DMS153 (cell line): ENCODE results near the gene DYDC2.

ENCODE experiments used
- DNase-seq: peaks from one replicate; lab custom pipeline; 2025; lab: John Stamatoyannopoulos, UW

The DYDC2 gene

DNA sequence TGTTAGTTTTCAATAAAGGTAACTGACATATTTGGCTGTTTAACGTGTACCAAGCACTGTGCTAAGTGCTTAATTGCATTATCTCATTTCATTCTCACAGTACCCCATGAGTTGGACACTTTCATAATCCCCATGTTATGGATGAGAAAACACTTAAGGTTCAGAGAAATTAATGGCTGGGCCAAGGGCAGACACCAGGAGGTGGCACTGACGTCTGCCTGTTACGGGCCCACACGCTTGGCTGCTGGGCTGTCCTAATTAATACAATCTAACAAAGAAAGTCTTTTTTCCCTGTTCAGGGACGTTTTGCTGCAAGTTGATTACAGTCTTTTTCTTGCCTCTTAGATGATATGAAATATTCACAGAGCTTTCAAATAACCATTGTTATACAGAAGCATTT, 16.1 kb downstream of the DYDC2 start:
- no peak for DNase-seq

DNA sequence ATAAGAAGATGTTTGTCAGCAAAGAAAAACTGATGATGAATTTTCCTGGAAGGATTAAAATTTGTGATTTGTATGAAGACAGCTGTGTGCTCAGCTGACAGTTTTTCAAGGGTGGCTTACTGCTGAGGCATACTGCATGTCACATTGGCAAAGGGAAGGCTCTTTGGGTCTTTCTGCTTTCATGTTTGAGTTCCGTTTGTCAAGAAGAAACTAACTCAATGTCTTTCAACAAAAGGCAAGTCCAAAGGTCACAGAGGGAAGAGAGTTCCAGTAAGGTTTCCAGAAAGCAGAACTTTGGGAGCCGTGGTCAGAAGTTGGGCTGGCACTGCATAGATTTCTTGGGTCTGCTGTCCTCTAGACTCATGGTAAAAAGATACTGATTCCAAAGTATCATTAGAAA, 16.9 kb downstream of the DYDC2 start:
- DNase-seq = no peak

DNA sequence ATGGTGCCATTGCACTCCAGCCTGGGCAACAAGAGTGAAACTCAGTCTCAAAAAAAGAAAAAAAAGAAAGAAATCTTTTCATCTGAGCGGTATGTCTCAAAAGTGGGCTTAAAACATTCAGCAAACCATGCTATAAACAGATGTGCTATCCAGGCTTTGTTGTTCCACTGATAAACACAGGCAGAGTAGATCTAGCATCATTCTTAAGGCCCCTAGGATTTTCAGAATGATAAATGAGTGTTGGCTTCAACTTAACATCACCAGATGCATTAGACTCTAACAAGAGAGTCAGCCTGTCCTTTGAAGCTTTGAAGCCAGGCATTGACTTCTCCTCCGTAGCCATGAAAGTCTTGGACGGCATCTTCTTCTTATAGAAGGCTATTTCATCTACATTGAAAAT, 23.1 kb downstream of the DYDC2 start:
- no peak for DNase-seq

DNA sequence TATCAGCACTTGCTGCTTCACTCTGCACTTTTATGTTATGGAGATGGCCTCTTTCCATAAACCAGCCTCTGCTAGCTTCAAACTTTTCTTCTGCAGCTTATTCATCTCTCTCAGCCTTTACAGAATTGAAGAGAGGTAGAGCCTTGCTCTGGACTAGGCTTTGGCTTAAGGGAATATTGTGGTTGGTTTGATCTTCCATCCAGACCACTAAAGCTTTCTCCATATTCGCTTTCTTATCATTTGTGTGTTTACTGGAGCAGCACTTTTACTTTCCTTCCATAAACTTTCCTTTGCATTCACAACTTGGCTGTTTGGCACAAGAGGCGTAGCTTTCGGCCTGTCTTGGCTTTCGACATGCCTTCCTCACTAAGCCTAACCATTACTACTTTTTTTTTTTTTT, 23.6 kb downstream of the DYDC2 start:
- DNase-seq = no peak

DNA sequence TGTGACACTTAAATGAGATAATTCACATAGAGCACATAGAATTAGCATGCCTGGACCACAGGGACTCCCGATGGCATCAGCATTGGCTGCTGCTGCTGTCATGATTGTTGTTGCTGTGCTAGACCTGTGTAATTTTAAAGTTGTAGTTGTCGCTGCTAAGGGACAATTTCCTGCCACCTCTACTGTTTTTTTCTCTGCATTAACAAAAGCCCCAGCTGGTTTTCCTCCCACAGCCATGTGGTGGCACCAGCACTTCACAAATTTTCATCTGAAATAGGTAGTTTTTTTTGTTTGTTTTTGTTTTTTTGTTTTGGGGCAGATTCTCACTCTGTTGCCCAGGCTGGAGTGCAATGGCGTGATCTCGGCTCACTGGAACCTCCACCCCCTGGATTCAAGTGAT, 26.4 kb downstream of the DYDC2 start:
- peak; percentile 9 for DNase-seq

DNA sequence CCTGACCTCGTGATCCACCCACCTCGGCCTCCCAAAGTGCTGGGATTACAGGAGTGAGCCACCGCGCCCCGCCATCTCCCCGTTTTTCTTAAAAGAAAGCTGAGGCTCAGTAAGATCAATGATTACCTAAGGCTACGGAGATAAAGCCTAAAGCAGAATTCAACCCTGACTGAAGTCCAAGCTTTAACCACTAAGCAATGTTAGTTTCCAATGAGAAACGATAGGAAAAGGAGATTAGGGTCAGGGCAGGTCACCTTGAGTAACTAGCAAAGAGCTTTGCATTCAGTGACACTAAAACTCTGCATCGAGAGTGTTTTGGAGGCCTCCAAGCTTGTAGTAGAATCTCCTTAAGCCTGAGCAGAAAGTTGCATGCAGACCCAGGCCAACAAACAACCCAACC, 34.2 kb downstream of the DYDC2 start:
- no peak for DNase-seq

DNA sequence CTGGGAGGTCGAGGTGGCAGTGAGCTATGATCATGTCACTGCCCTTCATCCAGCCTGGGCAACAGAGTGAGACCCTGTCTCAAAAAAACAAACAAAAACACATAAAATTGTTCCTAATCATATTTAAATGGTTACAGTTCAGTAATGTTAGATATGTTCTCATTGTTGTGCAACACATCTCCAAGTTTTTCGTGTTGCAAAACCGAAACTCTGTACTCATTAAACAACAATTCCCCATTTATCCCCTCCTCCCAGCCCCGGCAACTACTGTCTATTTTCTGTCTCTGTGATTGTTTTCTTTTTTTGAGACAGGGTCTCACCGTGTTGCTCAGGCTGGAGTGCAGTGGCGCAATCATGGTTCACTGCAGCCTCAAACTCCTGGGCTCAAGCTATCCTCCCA, 35.7 kb downstream of the DYDC2 start:
- DNase-seq = no peak

DNA sequence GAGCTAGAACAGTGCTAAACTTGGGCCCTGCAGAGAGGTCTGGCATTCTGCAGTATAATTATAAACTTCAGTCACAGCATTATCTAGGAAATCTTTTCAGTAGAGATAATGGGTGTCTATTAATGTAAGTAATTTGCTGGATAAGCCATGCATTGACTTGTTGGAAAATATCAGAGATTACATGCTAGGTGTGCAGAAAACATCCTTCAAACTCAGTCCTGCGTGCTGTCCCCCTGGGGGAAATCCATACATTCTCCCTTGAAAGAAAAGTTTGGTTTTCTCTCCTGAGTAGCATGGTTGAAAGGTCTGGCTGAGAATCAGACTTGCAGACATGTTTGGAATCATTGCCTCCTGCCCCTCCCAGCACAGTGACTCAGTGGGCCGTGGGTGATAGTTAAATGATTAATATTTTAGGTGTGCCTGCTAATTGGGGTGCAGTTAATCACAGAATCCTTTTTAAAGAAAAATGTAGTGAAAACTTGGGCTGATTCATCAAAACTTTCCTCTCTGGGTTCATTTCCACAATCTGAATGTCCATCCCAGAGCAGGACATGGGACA, 37.9 kb downstream of the DYDC2 start:
- DNase-seq = no peak

DNA sequence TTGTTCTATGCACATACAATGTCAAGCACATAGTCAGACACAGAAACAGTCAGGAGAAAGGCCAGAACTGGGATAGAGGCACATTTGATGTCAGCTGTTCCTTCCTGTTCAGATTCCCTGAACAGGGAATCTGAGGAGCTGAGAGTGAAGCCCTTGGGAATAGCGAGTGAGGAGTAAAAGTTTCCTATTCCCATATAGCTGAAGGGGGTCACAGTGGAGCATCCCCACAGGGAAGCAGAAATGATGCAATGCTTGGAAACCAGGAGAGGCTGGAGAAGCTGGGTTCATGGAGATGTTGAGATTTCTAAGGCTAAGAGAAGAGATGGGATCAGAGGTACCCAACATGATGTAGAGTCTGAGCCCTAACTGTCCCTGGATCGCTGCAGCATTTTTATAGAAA, 40.4 kb downstream of the DYDC2 start:
- DNase-seq = no peak

DNA sequence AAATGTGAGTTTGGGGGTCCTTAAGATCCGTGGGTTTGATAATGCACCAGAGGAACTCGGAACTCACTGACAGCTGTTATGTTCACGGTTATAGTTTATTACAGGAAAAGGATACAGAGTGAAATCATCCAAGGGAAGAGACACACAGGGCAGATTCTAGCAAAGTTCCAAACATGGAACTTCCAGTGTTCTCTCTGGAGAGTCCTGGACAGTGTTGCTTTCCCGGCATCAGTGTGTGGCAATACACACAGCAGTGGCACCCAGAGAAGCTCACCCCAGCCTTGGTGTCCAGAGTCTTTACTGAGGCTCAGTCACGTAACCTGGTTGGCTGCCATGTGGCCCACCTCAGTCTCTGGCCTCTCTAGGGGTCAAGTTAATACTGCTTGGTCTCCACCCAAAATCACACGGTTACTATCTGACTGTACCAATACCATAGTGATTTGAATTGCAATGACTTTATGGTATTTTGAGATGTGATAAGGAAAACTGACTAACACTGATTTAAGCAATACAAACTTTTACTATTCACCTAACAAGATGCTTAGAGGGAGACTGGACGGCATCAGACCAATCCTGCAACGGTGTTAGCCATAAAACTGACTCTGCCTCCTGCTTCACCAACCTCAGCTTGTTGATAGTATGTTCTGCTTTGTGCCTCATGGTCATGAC, 43.7 kb downstream of the DYDC2 start:
- DNase-seq = no peak

DNA sequence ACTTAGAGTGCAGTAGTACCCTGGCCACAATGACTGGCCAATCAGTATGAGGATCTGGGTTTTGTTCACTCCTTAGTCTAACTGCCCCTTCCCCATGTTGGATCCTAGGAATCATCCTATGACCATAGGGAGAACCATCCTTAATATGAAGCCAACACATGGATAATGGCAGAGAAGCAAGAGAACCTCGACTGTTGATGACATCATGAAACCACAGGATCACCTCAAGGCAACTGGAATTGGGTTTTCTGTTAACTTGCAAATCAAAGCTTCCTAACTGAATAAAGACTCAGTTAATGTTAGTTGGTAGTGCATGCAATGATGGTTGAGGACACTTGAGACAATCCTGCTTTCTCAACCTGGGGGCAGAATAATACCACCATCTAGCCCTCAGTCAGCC, 48.5 kb downstream of the DYDC2 start:
- no peak for DNase-seq

DNA sequence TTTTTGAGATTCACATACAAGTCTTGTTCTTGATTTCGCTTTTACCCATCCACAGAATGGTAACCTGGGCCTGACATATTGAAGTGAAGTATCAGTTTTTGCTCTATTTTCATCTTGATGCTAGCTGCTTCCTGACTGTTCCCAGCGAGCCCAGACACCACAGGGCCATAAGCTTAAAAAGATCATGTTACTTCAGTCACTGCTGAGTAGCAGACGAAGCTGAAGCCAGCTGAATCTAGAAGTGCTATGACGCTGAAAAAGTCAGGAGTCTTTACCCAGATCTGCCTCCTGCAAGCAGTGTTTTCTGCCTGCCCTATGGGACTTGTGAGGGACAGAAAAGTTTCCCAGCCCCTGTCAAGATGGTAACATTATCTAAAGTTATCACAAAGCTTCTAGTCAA, 49.0 kb downstream of the DYDC2 start:
- no peak for DNase-seq

DNA sequence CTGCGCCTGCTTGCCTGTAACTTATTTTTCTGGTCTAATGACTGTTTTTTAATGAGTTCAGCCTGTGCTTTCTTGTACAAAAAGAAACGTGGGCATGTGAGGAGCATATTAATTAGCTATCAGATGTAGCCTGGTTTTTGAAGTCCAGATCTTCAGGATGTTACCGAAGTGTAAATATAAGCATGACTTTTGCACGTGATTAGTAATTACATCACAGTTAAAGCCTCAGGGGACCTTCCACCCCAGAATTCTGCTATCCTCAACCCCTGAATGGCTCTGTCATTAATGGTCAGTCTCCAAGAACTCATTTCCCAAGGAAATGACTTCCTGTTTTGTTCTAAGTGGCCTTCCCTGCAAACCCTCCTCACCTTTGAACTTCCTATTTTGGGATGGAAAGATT, 49.6 kb downstream of the DYDC2 start:
- no peak for DNase-seq

DNA sequence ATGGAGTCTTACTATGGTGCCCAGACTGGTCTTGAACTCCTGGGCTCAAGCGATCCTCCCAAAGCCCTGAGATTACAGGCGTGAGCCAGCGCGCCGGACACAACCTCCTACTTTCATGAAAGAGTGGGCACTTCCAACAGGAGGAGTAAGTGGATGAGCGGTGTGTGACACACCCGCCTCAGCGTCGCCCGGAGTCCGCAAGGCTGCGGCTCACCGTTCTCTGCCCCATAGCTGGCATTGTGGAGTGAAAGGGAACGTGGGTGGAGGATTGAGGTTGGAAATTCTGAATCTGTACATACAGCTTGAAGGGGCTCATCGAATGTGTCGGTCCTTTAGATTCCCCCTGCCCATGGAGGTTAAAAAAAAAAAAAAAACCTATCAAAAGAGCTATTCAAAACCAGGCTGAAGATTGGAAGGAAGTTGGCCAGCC, 51.2 kb downstream of the DYDC2 start:
- no peak for DNase-seq

DNA sequence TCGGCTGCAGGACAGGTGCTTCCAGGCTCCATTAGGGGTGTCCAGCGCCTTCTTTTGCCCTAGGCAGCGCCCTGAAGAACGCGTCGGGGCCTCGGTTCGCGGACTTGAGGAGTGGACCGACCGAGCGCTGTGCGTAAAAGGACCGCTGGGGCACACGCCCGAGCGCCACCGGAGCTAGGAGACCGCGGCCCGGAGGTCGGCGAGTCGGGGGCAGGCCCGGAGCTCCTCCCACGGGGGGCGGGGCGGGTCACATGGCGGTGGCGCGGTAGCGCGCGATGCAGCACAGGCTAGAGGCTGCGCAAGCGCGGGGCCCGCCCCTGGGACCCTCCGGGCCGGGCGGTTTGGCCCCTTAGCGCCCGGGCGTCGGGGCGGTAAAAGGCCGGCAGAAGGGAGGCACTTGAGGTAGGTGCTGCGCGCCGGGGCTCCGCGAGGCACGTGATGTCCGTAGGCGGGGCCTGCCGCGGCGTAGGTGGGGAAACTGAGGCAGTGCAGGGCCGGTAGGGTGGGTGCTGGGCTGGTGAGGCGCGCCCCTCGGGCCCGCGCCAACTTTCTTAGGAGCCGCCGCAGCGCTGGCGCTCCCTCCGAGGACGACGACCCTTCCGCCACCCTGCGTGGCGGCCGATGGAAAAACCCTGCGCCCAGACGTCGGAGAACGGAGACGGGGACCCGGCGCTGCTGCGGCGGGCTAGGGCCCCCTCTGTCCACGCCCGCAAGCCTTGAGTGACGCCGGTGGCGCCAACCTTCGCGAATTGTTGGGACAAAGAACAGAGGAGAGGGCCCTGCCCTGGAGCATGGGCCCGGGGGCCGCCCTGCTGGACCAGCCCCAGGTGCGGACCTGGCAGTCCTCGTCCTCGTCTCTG, 51.9 kb downstream of the DYDC2 start, which contains the start of gene PRXL2A:
PRXL2A (plus strand) TSS at position 310 of the 860 bp plus-strand sequence. CDS start 11,917 bp downstream, outside the sequence.
- DNase-seq = peak; percentile 60

DNA sequence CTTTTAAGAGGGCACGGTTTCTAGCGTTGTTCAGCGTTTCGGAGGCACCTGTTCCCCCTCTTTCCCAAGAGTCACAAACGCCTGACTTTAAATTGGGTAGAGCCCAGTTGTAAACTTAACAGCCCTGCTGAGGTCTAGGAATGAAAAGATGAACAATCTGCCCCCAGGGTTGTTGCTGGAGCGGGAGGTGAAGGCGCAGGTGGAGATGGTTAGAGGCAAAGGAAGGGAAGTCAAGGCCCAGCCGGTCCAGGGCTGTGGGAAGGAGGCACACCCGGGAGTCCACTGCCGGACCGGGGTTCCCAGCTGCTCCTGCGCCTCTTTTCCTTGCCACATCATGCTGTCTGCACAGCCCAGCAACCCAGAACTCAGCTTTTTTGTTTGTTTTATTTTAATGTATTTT, 52.5 kb downstream of the DYDC2 start:
- DNase-seq = no peak

DNA sequence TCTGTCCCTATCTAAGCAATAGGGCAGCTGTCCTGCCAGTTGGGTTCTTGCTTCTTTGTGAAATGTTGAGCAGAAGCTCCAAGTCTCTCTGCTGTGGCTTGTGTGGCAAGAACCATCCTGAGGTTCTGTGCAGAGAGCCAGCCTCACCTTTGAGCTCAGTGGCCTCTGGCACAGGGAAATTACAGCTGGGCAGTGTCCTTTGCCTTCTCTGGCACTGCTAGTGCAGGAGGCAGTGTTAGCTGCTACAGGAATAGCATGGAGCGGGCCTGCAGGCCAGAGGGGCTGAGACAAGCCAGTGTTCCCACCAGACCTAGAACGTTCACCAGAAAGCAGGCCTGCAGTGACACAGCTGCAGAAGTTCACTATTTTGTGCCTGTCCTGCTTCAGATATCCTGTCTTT, 53.5 kb downstream of the DYDC2 start:
- DNase-seq = no peak

DNA sequence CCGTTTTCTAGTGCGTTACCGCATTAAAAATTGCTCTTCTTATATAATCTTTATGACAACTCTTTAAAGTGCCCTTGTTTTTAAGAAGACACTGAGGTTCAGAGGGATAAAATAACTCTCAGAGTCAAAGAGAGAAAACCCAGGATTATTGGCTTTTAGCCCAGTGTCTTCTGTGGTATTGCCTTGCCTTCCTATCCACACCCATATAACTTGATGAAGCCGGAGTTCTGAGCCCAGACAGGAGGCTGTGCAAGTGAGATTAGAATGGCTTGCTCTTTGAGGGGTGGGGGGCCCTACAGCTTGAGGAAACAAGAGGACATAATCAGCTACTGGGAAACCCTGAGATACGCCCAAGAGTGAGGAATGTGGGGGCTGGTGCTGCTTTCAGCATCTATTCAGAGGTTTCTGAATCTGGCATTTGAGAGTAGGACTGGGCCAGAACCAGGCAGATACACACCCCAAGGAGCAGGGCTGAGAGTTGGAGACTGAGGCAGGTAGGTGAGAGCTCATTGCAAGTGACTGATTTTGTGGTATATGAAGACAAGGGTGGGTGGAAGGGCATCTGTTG, 54.1 kb downstream of the DYDC2 start:
- no peak for DNase-seq

DNA sequence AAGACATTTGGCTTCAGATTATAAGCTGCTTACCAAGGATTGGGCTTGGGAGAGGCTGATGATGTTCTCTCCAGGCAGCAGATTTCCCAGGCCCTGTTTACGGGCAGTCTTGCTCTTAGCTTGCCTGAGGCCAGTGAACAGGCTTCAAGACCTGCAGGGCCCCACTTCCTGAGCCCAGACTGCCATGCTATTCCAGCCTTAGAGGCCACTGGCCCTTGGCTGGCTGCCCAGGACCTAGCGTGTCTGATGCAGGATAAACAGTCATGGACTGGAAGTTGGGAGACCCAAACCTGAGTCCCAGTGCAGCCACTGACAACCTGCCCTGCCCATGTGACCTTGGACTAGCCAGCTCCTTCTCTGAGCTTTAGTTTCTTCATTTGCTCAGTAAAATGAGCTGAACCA, 54.7 kb downstream of the DYDC2 start:
- DNase-seq = no peak

DNA sequence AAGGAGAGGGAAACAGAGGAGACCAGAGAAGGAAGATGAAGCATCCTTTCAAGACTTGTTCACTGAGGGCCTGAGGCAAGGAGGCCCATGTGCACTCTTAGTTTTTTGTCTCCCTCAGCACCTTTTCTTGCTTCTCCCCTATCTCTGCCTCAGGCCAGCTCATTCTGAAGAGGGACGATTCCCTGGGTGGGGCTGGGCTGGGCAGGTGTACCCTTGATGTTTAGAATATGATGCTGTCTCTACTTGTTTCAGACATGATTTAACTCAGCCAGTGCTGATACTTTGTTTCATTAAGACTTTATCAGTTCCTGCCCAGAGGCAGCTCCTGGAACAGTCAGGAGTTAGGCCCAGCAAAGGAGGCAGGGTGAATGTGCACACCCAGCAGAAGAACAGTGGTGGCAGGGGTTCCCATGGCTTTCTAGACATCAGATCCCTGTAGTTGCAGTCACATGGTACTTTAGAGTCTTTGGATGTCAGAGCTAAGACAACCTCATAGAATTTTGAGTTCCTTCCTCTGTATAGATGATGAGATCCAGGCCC, 55.2 kb downstream of the DYDC2 start:
- DNase-seq = no peak

DNA sequence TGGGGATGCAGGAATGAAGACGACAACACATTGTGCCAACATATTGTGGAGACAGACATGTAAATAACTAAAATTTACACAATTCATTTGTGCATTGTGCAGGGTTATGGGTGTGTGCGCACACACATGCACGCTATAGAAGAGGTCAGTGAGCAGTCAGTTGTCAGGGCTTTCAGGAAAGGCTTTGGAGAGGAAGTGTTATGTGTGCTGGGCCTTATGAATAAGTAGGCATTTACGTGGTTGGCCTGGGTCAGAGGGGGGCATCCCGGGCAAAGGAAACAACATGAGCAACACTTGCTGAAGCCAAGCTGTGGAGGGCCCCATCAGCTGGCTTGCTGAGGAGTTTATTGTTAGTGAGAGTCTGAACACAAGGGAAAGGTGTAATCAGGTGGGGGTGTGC, 55.9 kb downstream of the DYDC2 start:
- DNase-seq = no peak

DNA sequence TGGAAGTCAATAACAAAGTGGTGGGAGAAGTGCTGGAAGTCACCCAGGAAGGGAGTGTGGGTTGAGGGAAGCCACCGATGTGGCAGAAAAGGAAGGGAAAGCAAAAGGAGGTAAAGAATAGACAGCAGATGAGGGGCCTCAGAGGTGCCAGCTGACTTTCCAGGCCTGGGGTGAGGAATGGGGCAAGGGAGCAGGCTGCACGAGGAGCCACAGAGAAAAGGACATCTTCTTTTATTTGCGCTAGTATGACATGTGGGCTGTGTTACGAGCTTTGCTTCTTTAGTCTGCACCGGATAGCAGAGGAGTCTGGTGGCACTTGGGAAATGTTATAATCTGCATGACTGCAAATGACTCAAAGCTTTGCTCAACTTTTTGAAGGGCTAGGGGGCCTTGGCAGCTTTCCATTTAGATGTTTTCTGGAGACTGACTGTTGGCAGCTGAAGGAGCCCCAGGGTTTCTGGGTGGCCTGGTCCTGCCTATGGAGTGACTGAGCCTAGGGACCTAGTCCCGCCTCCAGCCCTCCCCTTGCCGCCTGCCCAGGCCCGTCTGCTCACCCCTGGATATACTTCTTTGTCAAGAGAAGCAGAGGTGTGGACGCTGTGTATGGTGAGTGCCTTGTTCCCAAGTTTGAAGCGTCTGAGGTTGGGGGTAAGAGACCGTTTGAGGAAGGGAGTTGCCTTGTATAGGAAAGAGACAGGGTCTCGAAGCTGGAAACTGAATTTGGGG, 56.9 kb downstream of the DYDC2 start:
- no peak for DNase-seq
